ENCODE results near the gene TIE1.

Gene TIE1

GRCh38 chr1:43312663-43313515 lies 12.1 kb downstream of the TIE1 start:
- no peak for DNase-seq (ENCODE audit: low read depth)

GRCh38 chr1:43313771-43314170 lies 13.0 kb downstream of the TIE1 start:
- DNase-seq (ENCODE audit: low read depth), result no peak

- no peak for DNase-seq (ENCODE audit: low read depth)
Observed at GRCh38 chr1:43314233-43314632, 13.5 kb downstream of the TIE1 start.

DNA sequence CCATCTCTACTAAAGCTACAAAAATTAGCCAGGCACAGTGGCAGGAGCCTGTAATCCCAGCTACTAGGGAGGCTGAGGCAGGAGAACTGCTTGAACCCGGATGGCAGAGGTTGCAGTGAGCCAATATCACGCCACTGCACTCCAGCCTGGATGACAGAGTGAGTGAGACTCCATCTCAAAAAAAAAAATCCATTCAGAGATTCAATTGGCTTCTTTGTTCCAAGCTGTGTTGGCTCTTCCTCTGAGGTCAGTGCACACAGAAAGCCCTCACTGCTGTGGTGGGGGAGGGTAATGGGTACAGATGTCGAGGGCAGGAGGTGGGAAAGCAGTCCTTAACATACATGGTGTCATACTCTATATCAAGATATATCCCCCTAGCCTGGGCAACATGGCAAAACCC lies 14.7 kb downstream of the TIE1 start:
- no peak for DNase-seq (ENCODE audit: low read depth)

DNA sequence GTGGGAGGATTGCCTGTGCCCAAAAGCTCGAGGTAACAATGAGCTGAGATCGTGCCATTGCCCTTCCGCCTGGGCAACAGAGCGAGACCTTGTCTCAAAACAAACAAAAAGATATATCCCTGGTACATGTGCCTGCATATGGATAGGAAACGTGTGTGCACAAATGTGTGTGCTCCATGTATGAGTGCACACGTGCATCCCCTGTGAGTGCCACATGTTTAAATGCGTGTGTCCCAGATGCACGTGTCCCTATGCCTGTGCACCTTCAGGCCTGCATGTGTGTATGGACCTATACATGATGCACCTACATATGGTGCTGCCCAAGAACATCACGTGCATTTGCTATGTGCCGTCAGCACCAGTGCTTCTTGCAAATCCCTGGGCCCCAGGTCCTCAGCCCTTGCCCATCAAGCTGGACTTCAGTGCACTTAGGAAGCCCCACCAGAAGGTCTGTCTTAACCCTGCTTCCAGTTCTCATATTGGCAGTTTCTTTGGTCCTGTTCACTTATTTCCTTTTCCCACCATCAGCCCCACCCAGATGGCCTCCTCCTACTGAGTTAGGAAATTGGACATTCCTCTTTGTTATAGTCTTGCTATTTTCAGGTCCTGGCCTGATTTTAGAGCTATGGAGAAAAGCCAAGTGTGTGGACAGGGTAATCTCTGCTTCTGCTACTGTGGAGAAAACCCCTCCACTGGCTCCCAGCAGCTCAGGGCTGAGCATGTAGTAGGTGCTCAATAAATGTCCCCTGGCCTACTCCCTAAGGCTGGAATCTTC lies 15.4 kb downstream of the TIE1 start:
- DNase-seq (ENCODE audit: low read depth), result peak; percentile 13

DNA sequence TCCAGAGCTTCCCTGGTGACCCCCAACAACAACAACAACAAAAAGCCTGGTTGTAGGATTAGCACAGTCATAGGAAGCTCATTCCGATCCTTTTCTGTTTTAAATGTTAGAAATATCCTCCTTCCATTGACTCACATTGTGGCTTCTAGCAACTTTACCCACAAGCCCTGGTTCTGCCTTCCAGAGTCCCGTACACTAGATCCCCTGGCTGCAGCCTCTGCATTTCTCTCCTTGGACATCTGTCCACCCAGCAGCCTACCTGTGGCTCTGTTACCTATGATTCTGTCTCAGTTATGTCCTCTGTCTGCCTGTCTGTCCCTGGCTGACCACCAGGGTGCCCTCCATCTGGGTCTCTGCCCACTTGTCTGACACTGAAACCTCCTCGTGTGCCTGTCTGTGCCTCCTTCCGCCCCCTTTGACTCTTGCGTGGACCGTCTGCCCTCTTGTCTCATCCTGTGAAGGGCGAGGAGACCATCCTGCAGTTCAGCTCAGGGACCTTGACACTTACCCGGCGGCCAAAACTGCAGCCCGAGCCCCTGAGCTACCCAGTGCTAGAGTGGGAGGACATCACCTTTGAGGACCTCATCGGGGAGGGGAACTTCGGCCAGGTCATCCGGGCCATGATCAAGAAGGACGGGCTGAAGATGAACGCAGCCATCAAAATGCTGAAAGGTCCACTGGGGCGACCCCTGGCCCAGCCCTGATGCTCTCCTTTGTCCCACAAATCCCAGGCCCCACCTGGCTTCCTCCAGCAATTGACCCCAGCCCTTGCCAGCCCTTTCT lies 16.1 kb downstream of the TIE1 start:
- no peak for DNase-seq (ENCODE audit: low read depth)

- peak; percentile 34 for DNase-seq (ENCODE audit: low read depth)
Observed at GRCh38 chr1:43317817-43318471, 17.2 kb downstream of the TIE1 start.

DNA sequence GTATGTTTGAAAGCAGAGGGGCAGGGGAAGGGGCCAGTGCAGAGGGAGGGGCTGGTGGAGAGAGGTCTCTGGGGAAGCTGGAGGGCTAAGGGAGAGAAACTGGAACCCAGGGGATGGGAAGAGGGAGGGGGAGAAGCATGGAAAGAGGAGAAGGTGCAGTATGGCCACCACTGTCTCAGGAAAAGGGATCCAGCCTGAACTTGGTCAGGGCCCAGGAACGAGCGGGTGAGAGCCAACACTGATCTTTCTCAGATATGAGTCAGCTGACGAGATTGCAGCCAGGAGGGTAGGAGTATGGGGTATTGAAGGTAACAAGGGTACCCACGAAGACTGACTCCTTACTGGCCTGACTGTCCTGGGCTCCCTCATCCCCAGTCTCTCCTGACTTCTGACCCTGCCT lies 18.0 kb downstream of the TIE1 start:
- DNase-seq (ENCODE audit: low read depth), result no peak

DNA sequence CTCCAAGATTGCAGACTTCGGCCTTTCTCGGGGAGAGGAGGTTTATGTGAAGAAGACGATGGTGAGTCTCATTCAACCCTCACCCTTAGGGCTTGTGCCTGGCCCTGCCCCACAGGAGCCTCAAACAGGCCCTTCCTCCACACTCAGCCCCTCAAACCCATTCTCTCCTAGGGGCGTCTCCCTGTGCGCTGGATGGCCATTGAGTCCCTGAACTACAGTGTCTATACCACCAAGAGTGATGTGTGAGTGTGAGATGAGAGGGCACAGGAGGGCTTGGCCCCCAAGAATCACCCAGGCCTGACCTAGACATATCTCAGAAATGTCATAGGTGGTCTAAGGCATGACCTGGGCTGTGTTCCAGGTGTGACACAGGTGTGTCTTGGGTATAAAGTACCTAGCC lies 18.5 kb downstream of the TIE1 start:
- no peak for DNase-seq (ENCODE audit: low read depth)

GRCh38 chr1:43319766-43320165 lies 19.0 kb downstream of the TIE1 start:
- no peak for DNase-seq (ENCODE audit: low read depth)

GRCh38 chr1:43321331-43321891 lies 20.6 kb downstream of the TIE1 start:
- no peak for DNase-seq (ENCODE audit: low read depth)

- DNase-seq (ENCODE audit: low read depth), result no peak
Observed at GRCh38 chr1:43322506-43322905, 21.7 kb downstream of the TIE1 start.

- DNase-seq (ENCODE audit: low read depth), result no peak
Observed at GRCh38 chr1:43324810-43325209, 24.0 kb downstream of the TIE1 start.

GRCh38 chr1:43325381-43325780 lies 24.6 kb downstream of the TIE1 start:
- no peak for DNase-seq (ENCODE audit: low read depth)

GRCh38 chr1:43327549-43328292 lies 26.9 kb downstream of the TIE1 start:
- peak; percentile 47 for DNase-seq (ENCODE audit: low read depth)

- DNase-seq (ENCODE audit: low read depth), result peak; percentile 90
Observed at GRCh38 chr1:43329995-43330751, 29.4 kb downstream of the TIE1 start.

- DNase-seq (ENCODE audit: low read depth), result no peak
Observed at GRCh38 chr1:43331688-43332087, 30.9 kb downstream of the TIE1 start.

DNA sequence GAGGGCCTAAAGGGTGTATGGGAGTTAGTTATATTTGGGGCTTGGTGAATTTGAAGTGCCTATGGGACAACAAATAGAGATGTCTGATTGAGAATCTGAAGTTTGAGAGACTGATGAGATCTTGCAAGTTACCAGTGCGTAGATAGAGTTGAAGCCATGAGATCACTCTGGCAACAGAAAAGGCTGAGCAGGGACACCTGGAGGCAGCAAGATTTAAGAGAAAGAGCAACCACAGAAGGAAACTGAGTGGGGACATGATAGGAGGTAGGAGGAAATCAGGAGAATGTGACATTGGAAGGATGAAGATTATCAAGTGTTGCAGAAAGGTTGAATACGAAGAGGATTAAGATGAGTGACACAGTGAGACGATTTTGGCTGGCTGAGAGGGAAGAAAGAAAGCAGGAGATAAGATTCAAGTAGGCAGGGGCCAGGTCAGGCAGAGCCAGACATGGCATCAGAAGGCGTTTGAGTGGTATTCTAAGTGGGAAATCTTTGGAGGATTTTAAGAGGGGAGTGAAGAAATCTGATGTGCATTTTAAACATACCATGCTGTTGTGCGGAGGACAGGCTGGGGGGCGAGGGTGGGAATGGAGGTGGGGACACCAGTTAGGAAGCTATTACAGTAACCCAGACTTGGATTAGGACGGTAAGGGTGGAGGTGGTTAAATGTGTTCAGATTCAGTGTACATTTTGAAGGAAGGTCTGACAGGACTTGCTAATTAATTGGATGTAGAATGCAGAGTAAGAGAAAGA lies 33.8 kb downstream of the TIE1 start:
- DNase-seq (ENCODE audit: low read depth), result no peak

DNA sequence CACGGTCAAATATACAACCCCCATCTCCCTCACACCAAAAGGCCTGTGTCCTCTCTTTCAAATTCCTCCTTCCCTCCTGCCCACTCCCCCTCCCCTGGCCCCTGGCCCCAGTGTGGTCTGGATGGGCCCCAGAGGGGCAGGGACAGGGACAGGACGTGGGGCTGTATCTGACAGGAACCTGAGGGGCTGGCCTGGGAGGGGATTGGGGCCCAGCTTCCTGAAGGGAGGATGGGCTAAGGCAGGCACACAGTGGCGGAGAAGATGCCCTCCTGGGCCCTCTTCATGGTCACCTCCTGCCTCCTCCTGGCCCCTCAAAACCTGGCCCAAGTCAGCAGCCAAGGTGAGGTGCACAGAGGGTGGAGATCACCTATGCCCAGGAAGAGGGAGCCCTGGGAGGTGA lies 36.8 kb downstream of the TIE1 start, which contains the start of gene MPL:
Gene MPL, plus strand, starts transcription at position 231 of the 400 bp plus-strand sequence. Its CDS starts 31 bp downstream, at position 262.
- DNase-seq (ENCODE audit: low read depth), result no peak
